Measurements from ENCODE around the gene CDK2. TPM values are rescaled to one million over a fixed set of nuclear protein-coding genes. Genes with fewer than 3 reads are reported as not detected.
"Not testable (repeated sequence)": the region's sequence is repeated elsewhere in the genome, so short reads cannot be mapped to it uniquely, and the experiment has no call there.

Gene CDK2
- polyA plus RNA-seq, 2 donors: 9.2 to 18.8 TPM

GRCh38 chr12:56001487-56002100 is 35.0 kb downstream of the CDK2 start:
- H3K36me3 ChIP-seq (ENCODE audit: control insufficient read depth in 2 of 2, insufficient read depth in 2 of 2, low read length in 1 of 2): peaks cover 0 to 19% of the 10 kb centered on the region in 2 donors
- H3K9me3 ChIP-seq (ENCODE audit: control insufficient read depth in 2 of 2, insufficient read depth in 1 of 2, low read depth in 1 of 2, low read length in 1 of 2): no peaks in the 10 kb centered on the region
- no peaks in the 10 kb centered on the region for H3K27me3 ChIP-seq (ENCODE audit: control insufficient read depth in 1 of 2, insufficient read depth in 2 of 2, low read length in 2 of 2)
- H3K4me3 ChIP-seq (ENCODE audit: low read depth in 1 of 2, low read length in 2 of 2): no peak overlapping the region
- WGBS, 2 donors: 70 to 79% methylated on average over 7 of the region's 7 CpGs
- no peak overlapping the region for H3K27ac ChIP-seq (ENCODE audit: low read depth in 2 of 2, low read length in 1 of 2)
- peaks cover 2 to 10% of the 10 kb centered on the region in 2 donors for H3K4me1 ChIP-seq (ENCODE audit: control insufficient read depth in 2 of 2, insufficient read depth in 2 of 2, low read length in 1 of 2)

DNA sequence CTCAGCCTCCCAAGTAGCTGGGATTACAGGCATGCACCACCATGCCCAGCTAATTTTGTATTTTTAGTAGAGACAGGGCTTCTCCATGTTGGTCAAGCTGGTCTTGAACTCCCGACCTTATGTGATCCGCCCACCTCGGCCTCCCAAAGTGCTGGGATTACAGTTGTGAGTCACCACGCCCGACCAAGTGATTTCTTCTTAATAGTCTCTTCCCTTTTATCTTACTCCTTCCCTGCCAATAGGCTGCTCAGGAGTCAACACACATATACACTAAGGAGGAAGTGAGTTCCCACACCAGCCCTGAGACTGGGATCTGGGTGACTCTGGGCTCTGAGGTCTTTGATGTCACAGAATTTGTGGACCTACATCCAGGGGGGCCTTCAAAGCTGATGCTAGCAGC is 36.7 kb downstream of the CDK2 start:
- not testable (repeated sequence) for H3K27me3 ChIP-seq (ENCODE audit: control insufficient read depth in 1 of 2, insufficient read depth in 2 of 2, low read length in 2 of 2); H3K4me3 ChIP-seq (ENCODE audit: low read depth in 1 of 2, low read length in 2 of 2); H3K9me3 ChIP-seq (ENCODE audit: control insufficient read depth in 2 of 2, insufficient read depth in 1 of 2, low read depth in 1 of 2, low read length in 1 of 2); H3K27ac ChIP-seq (ENCODE audit: low read depth in 2 of 2, low read length in 1 of 2); H3K4me1 ChIP-seq (ENCODE audit: control insufficient read depth in 2 of 2, insufficient read depth in 2 of 2, low read length in 1 of 2)
- H3K36me3 ChIP-seq (ENCODE audit: control insufficient read depth in 2 of 2, insufficient read depth in 2 of 2, low read length in 1 of 2): peaks cover 0 to 19% of the 10 kb centered on the region in 2 donors
- 79 to 80% methylated on average over 5 of the region's 5 CpGs for WGBS, 2 donors

GRCh38 chr12:56004211-56004610 is 37.6 kb downstream of the CDK2 start:
- Histone ChIP-seq H3K9me3 (ENCODE audit: control insufficient read depth in 2 of 2, insufficient read depth in 1 of 2, low read depth in 1 of 2, low read length in 1 of 2) (no peaks in the 10 kb centered on the region), H3K27ac (ENCODE audit: low read depth in 2 of 2, low read length in 1 of 2) (no peak overlapping the region), H3K27me3 (ENCODE audit: control insufficient read depth in 1 of 2, insufficient read depth in 2 of 2, low read length in 2 of 2) (no peaks in the 10 kb centered on the region), H3K4me1 (ENCODE audit: control insufficient read depth in 2 of 2, insufficient read depth in 2 of 2, low read length in 1 of 2) (peaks cover 0 to 2% of the 10 kb centered on the region in 2 donors), H3K36me3 (ENCODE audit: control insufficient read depth in 2 of 2, insufficient read depth in 2 of 2, low read length in 1 of 2) (peaks cover 0 to 19% of the 10 kb centered on the region in 2 donors), H3K4me3 (ENCODE audit: low read depth in 1 of 2, low read length in 2 of 2) (no peak overlapping the region)
- WGBS, 2 donors: 91 to 92% methylated on average over 10 of the region's 10 CpGs

DNA sequence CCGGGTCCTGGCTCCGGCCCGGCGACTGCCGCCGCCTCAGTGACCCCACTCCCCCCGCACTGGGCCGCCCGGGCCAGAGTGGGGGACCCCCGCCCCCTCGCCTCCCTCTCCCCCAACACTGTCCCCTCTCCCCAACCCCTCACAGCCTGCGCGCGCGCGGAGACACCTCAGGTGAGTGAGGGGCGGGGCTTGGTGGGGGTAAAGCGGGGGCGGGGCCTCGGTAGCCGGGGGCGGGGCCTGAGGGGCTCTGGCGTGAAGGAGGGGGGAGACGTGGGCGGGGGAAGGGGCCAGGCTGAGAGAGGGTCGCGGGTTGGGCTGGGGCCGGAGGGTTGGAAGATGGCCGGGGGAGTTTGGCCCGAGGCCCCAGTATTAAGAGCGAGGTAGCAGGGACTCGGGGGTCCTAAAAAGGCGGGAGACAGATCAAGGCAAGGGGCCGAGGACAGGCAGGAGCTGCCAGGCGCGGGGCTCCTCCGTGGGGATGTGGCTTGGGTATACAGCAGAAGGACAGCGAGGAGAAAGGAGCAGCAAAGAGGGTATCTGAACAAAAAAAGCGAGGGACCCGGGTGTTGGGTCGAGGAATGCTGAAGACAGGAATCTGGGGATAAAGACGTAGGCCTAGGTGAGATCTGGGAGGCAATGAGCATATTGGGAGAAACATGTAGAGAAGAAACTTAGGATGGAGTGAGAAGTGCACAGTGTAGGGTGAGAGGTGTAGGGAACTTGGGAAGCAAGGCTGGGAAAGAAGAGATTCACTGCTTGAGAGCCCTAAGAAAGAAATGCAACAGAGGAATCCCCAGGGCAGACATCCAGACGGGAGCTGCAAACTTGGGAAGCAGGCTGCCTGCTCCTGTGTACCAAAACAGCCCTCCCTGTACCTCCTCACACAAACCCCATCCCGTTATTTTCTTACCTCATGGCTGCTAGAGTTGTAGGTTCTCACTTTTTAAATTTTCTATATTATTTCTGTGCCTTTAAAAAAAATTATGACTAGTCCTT is 41.2 kb downstream of the CDK2 start:
- WGBS, 2 donors: 2 to 3% methylated on average over 32 to 44 of the region's 44 CpGs
- Histone ChIP-seq H3K4me1 (ENCODE audit: control insufficient read depth in 2 of 2, insufficient read depth in 2 of 2, low read length in 1 of 2) (peaks cover 0 to 4% of the 10 kb centered on the region in 2 donors), H3K27me3 (ENCODE audit: control insufficient read depth in 1 of 2, insufficient read depth in 2 of 2, low read length in 2 of 2) (no peaks in the 10 kb centered on the region), H3K36me3 (ENCODE audit: control insufficient read depth in 2 of 2, insufficient read depth in 2 of 2, low read length in 1 of 2) (peaks cover 0 to 11% of the 10 kb centered on the region in 2 donors), H3K4me3 (ENCODE audit: low read depth in 1 of 2, low read length in 2 of 2) (peak overlapping the region; percentile 57 to 89), H3K9me3 (ENCODE audit: control insufficient read depth in 2 of 2, insufficient read depth in 1 of 2, low read depth in 1 of 2, low read length in 1 of 2) (no peaks in the 10 kb centered on the region), H3K27ac (ENCODE audit: low read depth in 2 of 2, low read length in 1 of 2) (peak overlapping the region; percentile 91 to 95)

GRCh38 chr12:56010111-56010570 is 43.5 kb downstream of the CDK2 start:
- H3K9me3 ChIP-seq (ENCODE audit: control insufficient read depth in 2 of 2, insufficient read depth in 1 of 2, low read depth in 1 of 2, low read length in 1 of 2): no peaks in the 10 kb centered on the region
- H3K4me3 ChIP-seq (ENCODE audit: low read depth in 1 of 2, low read length in 2 of 2): no peak overlapping the region
- H3K36me3 ChIP-seq (ENCODE audit: control insufficient read depth in 2 of 2, insufficient read depth in 2 of 2, low read length in 1 of 2): no peaks in the 10 kb centered on the region
- WGBS, 2 donors: 60 to 68% methylated on average over 2 of the region's 2 CpGs
- no peak overlapping the region for H3K27ac ChIP-seq (ENCODE audit: low read depth in 2 of 2, low read length in 1 of 2)
- H3K4me1 ChIP-seq (ENCODE audit: control insufficient read depth in 2 of 2, insufficient read depth in 2 of 2, low read length in 1 of 2): peaks cover 0 to 2% of the 10 kb centered on the region in 2 donors
- H3K27me3 ChIP-seq (ENCODE audit: control insufficient read depth in 1 of 2, insufficient read depth in 2 of 2, low read length in 2 of 2): no peaks in the 10 kb centered on the region

GRCh38 chr12:56011509-56012090 is 45.0 kb downstream of the CDK2 start:
- Histone ChIP-seq H3K27me3 (ENCODE audit: control insufficient read depth in 1 of 2, insufficient read depth in 2 of 2, low read length in 2 of 2) (no peaks in the 10 kb centered on the region), H3K9me3 (ENCODE audit: control insufficient read depth in 2 of 2, insufficient read depth in 1 of 2, low read depth in 1 of 2, low read length in 1 of 2) (no peaks in the 10 kb centered on the region), H3K4me1 (ENCODE audit: control insufficient read depth in 2 of 2, insufficient read depth in 2 of 2, low read length in 1 of 2) (peaks cover 0 to 2% of the 10 kb centered on the region in 2 donors), H3K4me3 (ENCODE audit: low read depth in 1 of 2, low read length in 2 of 2) (no peak overlapping the region), H3K36me3 (ENCODE audit: control insufficient read depth in 2 of 2, insufficient read depth in 2 of 2, low read length in 1 of 2) (no peaks in the 10 kb centered on the region), H3K27ac (ENCODE audit: low read depth in 2 of 2, low read length in 1 of 2) (no peak overlapping the region)
- WGBS, 2 donors: 90 to 95% methylated on average over 2 of the region's 2 CpGs

- no peaks in the 10 kb centered on the region for H3K36me3 ChIP-seq (ENCODE audit: control insufficient read depth in 2 of 2, insufficient read depth in 2 of 2, low read length in 1 of 2)
- no peaks in the 10 kb centered on the region for H3K27me3 ChIP-seq (ENCODE audit: control insufficient read depth in 1 of 2, insufficient read depth in 2 of 2, low read length in 2 of 2)
- H3K27ac ChIP-seq (ENCODE audit: low read depth in 2 of 2, low read length in 1 of 2): peak overlapping the region; percentile 11 to 34
- H3K4me3 ChIP-seq (ENCODE audit: low read depth in 1 of 2, low read length in 2 of 2): no peak overlapping the region
- no peaks in the 10 kb centered on the region for H3K9me3 ChIP-seq (ENCODE audit: control insufficient read depth in 2 of 2, insufficient read depth in 1 of 2, low read depth in 1 of 2, low read length in 1 of 2)
- H3K4me1 ChIP-seq (ENCODE audit: control insufficient read depth in 2 of 2, insufficient read depth in 2 of 2, low read length in 1 of 2): peaks cover 0 to 2% of the 10 kb centered on the region in 2 donors
- 84 to 88% methylated on average over 5 of the region's 5 CpGs for WGBS, 2 donors
Observed at GRCh38 chr12:56013482-56013881, 46.9 kb downstream of the CDK2 start.

DNA sequence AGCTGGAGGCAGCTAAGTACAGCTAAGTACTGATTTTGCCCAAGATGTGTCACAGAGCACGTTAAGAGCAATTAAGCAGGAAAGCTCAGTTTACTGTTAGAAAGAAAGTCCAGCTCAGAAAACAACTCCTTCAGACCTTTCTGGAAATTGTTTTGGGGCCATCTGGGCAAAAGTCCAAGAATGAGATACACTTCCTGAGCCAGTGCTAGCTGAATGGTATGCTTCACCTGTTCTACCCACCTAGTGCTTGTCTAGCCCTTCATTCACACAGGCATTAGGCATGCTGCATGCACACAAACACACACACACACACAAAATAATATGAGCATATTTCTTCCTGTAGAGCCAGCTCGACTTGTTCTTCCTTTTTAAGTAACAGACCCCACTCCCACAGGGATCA is 47.6 kb downstream of the CDK2 start:
- Histone ChIP-seq H3K27ac (ENCODE audit: low read depth in 2 of 2, low read length in 1 of 2) (peak overlapping the region in 1 of 2 donors; percentile 15), H3K9me3 (ENCODE audit: control insufficient read depth in 2 of 2, insufficient read depth in 1 of 2, low read depth in 1 of 2, low read length in 1 of 2) (no peaks in the 10 kb centered on the region), H3K4me3 (ENCODE audit: low read depth in 1 of 2, low read length in 2 of 2) (no peak overlapping the region), H3K36me3 (ENCODE audit: control insufficient read depth in 2 of 2, insufficient read depth in 2 of 2, low read length in 1 of 2) (no peaks in the 10 kb centered on the region), H3K4me1 (ENCODE audit: control insufficient read depth in 2 of 2, insufficient read depth in 2 of 2, low read length in 1 of 2) (peaks cover 0 to 2% of the 10 kb centered on the region in 2 donors), H3K27me3 (ENCODE audit: control insufficient read depth in 1 of 2, insufficient read depth in 2 of 2, low read length in 2 of 2) (no peaks in the 10 kb centered on the region)
- WGBS, 2 donors: 37 to 44% methylated on average over 2 of the region's 2 CpGs

GRCh38 chr12:56017181-56017580 is 50.6 kb downstream of the CDK2 start:
- H3K36me3 ChIP-seq (ENCODE audit: control insufficient read depth in 2 of 2, insufficient read depth in 2 of 2, low read length in 1 of 2): no peaks in the 10 kb centered on the region
- no peak overlapping the region for H3K27ac ChIP-seq (ENCODE audit: low read depth in 2 of 2, low read length in 1 of 2)
- no peak overlapping the region for H3K4me3 ChIP-seq (ENCODE audit: low read depth in 1 of 2, low read length in 2 of 2)
- peaks cover 0 to 6% of the 10 kb centered on the region in 2 donors for H3K4me1 ChIP-seq (ENCODE audit: control insufficient read depth in 2 of 2, insufficient read depth in 2 of 2, low read length in 1 of 2)
- no peaks in the 10 kb centered on the region for H3K27me3 ChIP-seq (ENCODE audit: control insufficient read depth in 1 of 2, insufficient read depth in 2 of 2, low read length in 2 of 2)
- no peaks in the 10 kb centered on the region for H3K9me3 ChIP-seq (ENCODE audit: control insufficient read depth in 2 of 2, insufficient read depth in 1 of 2, low read depth in 1 of 2, low read length in 1 of 2)
- WGBS, 2 donors: 83 to 86% methylated on average over 4 of the region's 4 CpGs

All from esophagus (tissue), 2 donors.